Measurements from ENCODE around the gene FKBP1B.

DNA sequence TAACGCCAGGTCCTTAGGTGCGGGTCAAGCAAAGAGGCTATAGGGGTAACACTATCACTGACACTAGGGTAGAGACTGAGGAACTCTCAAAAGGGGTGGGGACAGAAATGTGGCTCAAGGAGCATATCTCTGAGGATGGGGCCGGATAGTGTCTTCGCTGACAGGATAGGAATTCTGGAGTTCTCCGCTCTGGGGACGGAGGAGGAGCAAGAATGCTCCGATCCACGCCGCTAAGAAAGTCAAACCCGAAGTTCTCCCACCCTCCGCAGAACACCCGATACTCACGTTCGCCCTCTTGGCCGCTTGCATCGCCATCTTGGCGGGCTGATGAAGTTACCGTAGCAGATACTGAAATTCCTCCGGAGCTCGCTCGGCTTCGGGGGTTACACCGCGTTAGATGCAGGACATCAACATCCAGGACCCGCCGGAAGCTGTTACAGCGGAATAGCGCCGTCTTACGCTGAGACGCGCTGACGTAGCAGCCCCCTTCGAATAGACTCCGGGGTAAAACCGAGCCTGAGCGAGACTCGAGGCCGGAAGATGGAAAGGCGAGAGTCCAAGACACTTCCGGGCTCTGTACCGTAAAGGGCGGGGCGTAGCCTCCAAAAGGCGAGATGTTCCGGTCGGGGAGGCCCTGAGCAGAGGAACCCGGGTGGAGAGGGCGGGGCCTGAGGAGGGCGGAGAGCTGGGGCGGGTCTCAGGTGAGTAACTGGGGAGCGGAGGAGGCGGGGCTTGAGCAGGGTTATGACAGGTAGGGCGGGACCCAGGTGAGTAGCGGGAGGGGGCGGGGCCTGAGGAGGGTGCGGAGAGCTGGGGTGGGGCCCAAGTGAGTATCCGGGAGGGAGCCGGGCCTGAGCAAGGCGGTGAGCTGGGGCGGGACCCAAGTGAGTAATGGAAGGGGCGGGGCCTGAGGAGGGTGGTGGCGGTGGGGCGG lies 26.6 kb downstream of the FKBP1B start, which contains the start of gene SF3B6:
- TF ChIP-seq ESRRG (CRISPR knock-in tag; IDR thresholded peaks at IDR 0.05): no peak
- TF ChIP-seq, protein P1, sequence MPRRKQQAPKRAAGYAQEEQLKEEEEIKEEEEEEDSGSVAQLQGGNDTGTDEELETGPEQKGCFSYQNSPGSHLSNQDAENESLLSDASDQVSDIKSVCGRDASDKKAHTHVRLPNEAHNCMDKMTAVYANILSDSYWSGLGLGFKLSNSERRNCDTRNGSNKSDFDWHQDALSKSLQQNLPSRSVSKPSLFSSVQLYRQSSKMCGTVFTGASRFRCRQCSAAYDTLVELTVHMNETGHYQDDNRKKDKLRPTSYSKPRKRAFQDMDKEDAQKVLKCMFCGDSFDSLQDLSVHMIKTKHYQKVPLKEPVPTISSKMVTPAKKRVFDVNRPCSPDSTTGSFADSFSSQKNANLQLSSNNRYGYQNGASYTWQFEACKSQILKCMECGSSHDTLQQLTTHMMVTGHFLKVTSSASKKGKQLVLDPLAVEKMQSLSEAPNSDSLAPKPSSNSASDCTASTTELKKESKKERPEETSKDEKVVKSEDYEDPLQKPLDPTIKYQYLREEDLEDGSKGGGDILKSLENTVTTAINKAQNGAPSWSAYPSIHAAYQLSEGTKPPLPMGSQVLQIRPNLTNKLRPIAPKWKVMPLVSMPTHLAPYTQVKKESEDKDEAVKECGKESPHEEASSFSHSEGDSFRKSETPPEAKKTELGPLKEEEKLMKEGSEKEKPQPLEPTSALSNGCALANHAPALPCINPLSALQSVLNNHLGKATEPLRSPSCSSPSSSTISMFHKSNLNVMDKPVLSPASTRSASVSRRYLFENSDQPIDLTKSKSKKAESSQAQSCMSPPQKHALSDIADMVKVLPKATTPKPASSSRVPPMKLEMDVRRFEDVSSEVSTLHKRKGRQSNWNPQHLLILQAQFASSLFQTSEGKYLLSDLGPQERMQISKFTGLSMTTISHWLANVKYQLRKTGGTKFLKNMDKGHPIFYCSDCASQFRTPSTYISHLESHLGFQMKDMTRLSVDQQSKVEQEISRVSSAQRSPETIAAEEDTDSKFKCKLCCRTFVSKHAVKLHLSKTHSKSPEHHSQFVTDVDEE (CRISPR knock-in tag; IDR thresholded peaks at IDR 0.05): no peak
- TF ChIP-seq, protein P2, sequence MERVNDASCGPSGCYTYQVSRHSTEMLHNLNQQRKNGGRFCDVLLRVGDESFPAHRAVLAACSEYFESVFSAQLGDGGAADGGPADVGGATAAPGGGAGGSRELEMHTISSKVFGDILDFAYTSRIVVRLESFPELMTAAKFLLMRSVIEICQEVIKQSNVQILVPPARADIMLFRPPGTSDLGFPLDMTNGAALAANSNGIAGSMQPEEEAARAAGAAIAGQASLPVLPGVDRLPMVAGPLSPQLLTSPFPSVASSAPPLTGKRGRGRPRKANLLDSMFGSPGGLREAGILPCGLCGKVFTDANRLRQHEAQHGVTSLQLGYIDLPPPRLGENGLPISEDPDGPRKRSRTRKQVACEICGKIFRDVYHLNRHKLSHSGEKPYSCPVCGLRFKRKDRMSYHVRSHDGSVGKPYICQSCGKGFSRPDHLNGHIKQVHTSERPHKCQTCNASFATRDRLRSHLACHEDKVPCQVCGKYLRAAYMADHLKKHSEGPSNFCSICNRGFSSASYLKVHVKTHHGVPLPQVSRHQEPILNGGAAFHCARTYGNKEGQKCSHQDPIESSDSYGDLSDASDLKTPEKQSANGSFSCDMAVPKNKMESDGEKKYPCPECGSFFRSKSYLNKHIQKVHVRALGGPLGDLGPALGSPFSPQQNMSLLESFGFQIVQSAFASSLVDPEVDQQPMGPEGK (CRISPR knock-in tag; IDR thresholded peaks at IDR 0.05; ENCODE audit: borderline replicate concordance): no peak
- 0 out of 2 replicates have a peak, but pooled peaks have one; percentile 42 for TF ChIP-seq ZFP30 (CRISPR knock-in tag; IDR thresholded peaks at IDR 0.05)
- no peak for TF ChIP-seq RARB (CRISPR knock-in tag; IDR thresholded peaks at IDR 0.05)
- TF ChIP-seq ARNTL (CRISPR knock-in tag; IDR thresholded peaks at IDR 0.05; ENCODE audit: borderline replicate concordance, low read depth): no peak
- TF ChIP-seq TOX (CRISPR knock-in tag; IDR thresholded peaks at IDR 0.05; ENCODE audit: borderline replicate concordance): no peak
